Measurements from ENCODE around the gene CNGA2.

DNA sequence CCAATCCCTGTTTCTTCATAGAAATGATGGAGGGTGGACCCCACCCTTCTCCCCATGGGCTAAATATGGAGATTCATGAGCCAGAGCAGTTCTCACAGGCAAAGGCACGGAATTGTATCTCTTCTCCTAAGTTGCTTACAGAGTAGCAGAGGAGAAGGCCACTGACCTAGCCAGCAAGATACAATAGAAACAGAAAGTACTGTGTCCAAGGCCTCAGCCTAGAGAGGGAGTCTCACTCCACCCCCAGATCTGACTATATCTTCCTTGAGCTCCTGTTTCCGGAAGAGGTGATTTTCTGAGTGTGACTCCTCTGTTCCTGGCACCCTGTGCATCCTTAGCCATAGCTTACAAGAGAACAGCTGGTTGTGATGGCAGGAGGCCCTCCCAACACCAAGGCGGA, 18.8 kb upstream of the CNGA2 start, which contains the start of gene FATE1:
- TF ChIP-seq EZH2 (IDR thresholded peaks at IDR 0.05; ENCODE audit: insufficient read depth, low read length) = no peak
- TF ChIP-seq, protein P1, sequence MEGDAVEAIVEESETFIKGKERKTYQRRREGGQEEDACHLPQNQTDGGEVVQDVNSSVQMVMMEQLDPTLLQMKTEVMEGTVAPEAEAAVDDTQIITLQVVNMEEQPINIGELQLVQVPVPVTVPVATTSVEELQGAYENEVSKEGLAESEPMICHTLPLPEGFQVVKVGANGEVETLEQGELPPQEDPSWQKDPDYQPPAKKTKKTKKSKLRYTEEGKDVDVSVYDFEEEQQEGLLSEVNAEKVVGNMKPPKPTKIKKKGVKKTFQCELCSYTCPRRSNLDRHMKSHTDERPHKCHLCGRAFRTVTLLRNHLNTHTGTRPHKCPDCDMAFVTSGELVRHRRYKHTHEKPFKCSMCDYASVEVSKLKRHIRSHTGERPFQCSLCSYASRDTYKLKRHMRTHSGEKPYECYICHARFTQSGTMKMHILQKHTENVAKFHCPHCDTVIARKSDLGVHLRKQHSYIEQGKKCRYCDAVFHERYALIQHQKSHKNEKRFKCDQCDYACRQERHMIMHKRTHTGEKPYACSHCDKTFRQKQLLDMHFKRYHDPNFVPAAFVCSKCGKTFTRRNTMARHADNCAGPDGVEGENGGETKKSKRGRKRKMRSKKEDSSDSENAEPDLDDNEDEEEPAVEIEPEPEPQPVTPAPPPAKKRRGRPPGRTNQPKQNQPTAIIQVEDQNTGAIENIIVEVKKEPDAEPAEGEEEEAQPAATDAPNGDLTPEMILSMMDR (IDR thresholded peaks at IDR 0.05; ENCODE audit: insufficient read depth, low read depth, low read length) = no peak

Measured in astrocyte (in vitro differentiated cells and primary cell).